ENCODE results near the gene NCAM2.

Gene NCAM2

DNA sequence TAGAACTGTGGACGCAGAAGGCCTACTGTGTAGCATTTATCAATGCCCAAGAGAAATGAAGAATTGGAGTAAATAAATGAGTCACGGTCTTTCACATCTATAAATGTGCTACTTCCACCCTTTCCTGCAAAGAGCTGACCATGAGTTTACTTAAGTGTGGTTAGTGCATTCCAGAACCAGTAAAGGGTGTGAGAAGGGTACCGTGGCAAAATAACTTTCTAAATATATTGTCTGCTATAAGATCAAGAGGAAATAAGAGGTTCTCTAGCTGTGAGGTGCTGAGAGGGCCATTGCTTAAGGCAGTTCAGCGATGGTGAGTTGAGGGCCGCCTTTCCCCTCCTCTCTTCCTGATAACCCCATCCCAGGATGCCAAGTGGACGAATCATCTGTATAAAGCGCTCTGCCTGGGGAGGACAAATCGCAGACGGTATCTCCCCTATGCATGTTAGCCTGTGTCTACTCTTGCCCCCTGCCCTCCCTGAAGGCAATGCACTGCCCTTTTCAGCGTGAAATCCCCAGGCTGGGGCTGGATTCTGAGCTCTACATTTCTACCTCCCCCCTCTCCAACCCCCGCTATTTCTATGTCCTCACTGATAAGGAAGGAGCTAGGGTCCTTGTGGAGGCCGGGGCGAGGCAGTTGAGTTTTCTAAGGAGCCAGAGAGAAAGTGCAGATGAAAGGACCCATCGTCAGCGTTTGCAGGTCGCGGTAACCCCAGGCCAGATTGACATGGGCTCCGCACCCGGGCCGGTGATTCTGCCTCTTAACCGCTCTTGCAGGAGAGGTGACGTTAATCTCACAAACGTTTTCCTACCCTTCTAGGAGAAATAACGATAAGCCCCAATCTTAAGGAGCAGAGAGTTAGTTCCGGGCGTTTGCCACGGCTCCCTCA lies 1.5 kb upstream of the NCAM2 start:
- no peak for DNase-seq (ENCODE audit: low read depth)
- H3K4me3 ChIP-seq (ENCODE audit: low read length) = peak overlapping the region; percentile 61
- no peak for TF ChIP-seq CTCF (conservative IDR thresholded peaks at IDR 0.05; ENCODE audit: low read depth, low read length)

GRCh38 chr21:20997311-20997635 lies 936 bp upstream of the NCAM2 start:
- DNase-seq (ENCODE audit: low read depth) = no peak
- no peak for TF ChIP-seq CTCF (conservative IDR thresholded peaks at IDR 0.05; ENCODE audit: low read depth, low read length)
- peak overlapping the region; percentile 61 for H3K4me3 ChIP-seq (ENCODE audit: low read length)

- TF ChIP-seq CTCF (conservative IDR thresholded peaks at IDR 0.05; ENCODE audit: low read depth, low read length) = no peak
- peak overlapping the region; percentile 81 for H3K4me3 ChIP-seq (ENCODE audit: low read length)
- no peak for DNase-seq (ENCODE audit: low read depth)
Observed at GRCh38 chr21:20998456-20998789, 214 bp downstream of the NCAM2 start.

DNA sequence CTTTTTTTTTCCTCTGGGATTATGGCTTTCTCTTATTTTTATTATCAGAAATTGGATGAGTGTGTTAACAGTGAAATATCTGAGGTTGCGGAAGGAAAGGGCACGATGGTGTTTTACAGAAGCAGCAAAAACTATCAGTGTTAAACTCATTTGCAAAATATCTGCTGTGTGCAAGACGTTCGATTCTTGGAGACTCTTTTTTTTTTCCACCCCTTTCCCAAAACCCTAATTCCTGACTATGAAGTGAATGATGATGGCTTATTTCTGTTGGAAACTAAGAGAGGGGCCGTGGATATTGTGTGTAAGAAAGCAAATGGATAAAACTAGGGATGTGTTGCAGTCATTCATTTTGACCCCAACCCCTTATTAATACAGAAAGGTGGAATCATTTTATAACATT lies 677 bp downstream of the NCAM2 start:
- TF ChIP-seq CTCF (conservative IDR thresholded peaks at IDR 0.05; ENCODE audit: low read depth, low read length) = no peak
- DNase-seq (ENCODE audit: low read depth) = no peak
- H3K4me3 ChIP-seq (ENCODE audit: low read length) = peak overlapping the region; percentile 81

DNA sequence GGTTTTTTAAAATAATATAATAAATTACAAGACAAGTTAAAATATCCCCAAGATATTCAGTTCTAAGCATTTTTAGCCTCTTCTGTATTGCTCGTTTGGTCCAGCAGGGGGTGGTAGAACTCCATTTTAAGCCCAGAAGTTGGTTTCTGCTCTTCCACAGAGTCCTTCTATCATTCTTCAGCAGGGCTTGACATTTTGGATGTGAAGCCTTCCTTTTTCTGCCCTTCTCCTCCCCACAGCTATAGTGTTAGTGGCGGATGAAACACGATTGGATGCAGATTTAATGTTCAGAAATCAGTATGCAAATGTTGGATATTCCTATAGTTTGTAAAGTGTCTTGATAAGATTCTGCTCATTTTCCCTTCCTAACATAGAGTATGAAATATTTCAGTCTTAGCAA lies 1.4 kb downstream of the NCAM2 start:
- DNase-seq (ENCODE audit: low read depth) = no peak
- TF ChIP-seq CTCF (conservative IDR thresholded peaks at IDR 0.05; ENCODE audit: low read depth, low read length) = peak; percentile 79
- H3K4me3 ChIP-seq (ENCODE audit: low read length) = no peak overlapping the region

GRCh38 chr21:21000591-21001175 lies 2.5 kb downstream of the NCAM2 start:
- no peak for DNase-seq (ENCODE audit: low read depth)
- H3K4me3 ChIP-seq (ENCODE audit: low read length) = no peak overlapping the region
- TF ChIP-seq CTCF (conservative IDR thresholded peaks at IDR 0.05; ENCODE audit: low read depth, low read length) = no peak

DNA sequence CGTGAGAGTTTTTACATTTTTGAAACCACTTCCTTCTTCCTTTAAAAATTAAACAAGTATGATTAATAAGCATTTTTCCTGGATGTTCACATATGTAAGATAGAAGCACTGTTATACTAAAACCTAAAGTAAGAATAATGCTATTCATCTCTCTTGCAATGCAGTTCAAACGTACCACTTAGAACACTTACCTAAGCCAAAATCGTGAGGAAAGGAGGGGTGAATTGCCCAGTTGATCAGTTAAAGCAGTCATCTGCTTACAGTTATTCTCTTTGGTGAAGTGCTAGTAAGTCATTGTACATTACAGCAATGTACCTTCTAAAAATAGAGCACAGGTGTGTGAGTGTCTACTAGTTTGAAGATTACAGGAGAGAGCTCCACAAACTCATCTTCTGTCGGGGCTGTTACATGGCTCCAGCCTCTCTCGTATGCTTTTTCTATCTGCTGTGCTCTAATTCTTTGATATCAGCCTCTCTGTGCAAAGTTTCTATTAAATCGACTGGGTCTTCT lies 3.4 kb downstream of the NCAM2 start:
- H3K4me3 ChIP-seq (ENCODE audit: low read length) = no peak overlapping the region
- no peak for TF ChIP-seq CTCF (conservative IDR thresholded peaks at IDR 0.05; ENCODE audit: low read depth, low read length)
- DNase-seq (ENCODE audit: low read depth) = no peak

All from retinal pigment epithelial cell (primary cell).